ENCODE measurements around the gene BIRC2. TPM values are rescaled to one million over a fixed set of nuclear protein-coding genes. Genes with fewer than 3 reads are reported as not detected.

Gene BIRC2
- total RNA-seq, 1 donor: 76.0 TPM

DNA sequence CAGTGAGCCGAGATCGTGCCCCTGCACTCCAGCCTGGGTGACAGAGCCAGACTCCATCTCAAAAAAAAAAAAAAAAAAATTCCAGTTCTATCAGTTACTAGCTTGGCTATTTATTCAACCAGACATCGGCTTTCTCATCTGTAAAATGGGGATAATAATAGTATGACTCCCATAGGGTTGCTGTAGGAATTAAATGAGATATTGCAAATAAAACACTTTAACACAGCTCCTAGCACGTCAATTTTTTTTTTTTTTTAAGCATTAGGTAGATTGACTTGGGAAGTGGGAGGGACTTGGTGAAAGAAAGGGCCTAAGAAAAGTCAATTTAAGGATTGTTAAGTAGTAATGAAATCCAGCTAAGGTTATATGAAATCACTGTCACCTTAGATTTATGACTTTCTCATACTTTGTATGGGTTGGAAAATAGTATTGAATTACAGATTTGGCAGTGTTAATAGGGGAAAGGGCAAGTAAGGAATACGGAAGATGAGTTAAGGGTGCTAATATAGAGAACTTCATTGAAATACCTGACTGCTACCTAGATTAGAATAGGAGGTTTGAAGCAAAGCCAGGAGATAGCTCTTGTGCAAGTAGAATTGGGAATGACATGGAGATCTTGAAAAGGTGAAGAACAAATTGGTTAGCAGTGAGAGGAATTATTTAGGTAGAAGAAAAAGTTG is 28.8 kb downstream of the BIRC2 start:
- Histone ChIP-seq H2AFZ (ENCODE audit: low read length) (no peak overlapping the region), H3K27me3 (ENCODE audit: insufficient read depth, low read length) (no peaks in the 10 kb centered on the region), H3K9me3 (ENCODE audit: low read depth, low read length) (no peaks in the 10 kb centered on the region), H3K4me1 (ENCODE audit: insufficient read depth, low read length) (no peaks in the 10 kb centered on the region), H3K27ac (ENCODE audit: low read depth, low read length) (no peak overlapping the region), H4K20me1 (ENCODE audit: insufficient read depth, low read length) (peaks cover 4% of the 10 kb centered on the region), H3K4me2 (ENCODE audit: insufficient read depth, low read length) (no peak overlapping the region), H3K4me3 (ENCODE audit: insufficient read depth, low read length) (no peak overlapping the region), H3K36me3 (ENCODE audit: insufficient read depth, low read length) (peaks cover 25% of the 10 kb centered on the region), H3K79me2 (ENCODE audit: insufficient read depth, low read length) (peaks cover 33% of the 10 kb centered on the region)
- peak; percentile 37 for DNase-seq (ENCODE audit: insufficient read length, low spot score, missing footprints)
- TF ChIP-seq, protein P1, sequence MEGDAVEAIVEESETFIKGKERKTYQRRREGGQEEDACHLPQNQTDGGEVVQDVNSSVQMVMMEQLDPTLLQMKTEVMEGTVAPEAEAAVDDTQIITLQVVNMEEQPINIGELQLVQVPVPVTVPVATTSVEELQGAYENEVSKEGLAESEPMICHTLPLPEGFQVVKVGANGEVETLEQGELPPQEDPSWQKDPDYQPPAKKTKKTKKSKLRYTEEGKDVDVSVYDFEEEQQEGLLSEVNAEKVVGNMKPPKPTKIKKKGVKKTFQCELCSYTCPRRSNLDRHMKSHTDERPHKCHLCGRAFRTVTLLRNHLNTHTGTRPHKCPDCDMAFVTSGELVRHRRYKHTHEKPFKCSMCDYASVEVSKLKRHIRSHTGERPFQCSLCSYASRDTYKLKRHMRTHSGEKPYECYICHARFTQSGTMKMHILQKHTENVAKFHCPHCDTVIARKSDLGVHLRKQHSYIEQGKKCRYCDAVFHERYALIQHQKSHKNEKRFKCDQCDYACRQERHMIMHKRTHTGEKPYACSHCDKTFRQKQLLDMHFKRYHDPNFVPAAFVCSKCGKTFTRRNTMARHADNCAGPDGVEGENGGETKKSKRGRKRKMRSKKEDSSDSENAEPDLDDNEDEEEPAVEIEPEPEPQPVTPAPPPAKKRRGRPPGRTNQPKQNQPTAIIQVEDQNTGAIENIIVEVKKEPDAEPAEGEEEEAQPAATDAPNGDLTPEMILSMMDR (IDR thresholded peaks at IDR 0.05; ENCODE audit: extremely low read depth, low read depth, low read length): no peak

DNA sequence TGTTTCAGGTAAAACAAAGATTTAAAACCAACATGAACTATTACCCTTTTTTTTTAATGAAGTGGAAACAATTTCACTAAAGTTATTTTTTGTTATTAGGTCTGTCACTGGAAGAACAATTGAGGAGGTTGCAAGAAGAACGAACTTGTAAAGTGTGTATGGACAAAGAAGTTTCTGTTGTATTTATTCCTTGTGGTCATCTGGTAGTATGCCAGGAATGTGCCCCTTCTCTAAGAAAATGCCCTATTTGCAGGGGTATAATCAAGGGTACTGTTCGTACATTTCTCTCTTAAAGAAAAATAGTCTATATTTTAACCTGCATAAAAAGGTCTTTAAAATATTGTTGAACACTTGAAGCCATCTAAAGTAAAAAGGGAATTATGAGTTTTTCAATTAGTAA is 30.9 kb downstream of the BIRC2 start:
- Histone ChIP-seq H3K79me2 (ENCODE audit: insufficient read depth, low read length) (peaks cover 43% of the 10 kb centered on the region), H3K4me1 (ENCODE audit: insufficient read depth, low read length) (no peaks in the 10 kb centered on the region), H3K4me3 (ENCODE audit: insufficient read depth, low read length) (no peak overlapping the region), H2AFZ (ENCODE audit: low read length) (no peak overlapping the region), H3K27me3 (ENCODE audit: insufficient read depth, low read length) (no peaks in the 10 kb centered on the region), H3K27ac (ENCODE audit: low read depth, low read length) (no peak overlapping the region), H3K4me2 (ENCODE audit: insufficient read depth, low read length) (no peak overlapping the region), H4K20me1 (ENCODE audit: insufficient read depth, low read length) (peaks cover 4% of the 10 kb centered on the region), H3K9me3 (ENCODE audit: low read depth, low read length) (no peaks in the 10 kb centered on the region), H3K36me3 (ENCODE audit: insufficient read depth, low read length) (peaks cover 35% of the 10 kb centered on the region)
- TF ChIP-seq, protein P1 (IDR thresholded peaks at IDR 0.05; ENCODE audit: extremely low read depth, low read depth, low read length): no peak
- DNase-seq (ENCODE audit: insufficient read length, low spot score, missing footprints): no peak

DNA sequence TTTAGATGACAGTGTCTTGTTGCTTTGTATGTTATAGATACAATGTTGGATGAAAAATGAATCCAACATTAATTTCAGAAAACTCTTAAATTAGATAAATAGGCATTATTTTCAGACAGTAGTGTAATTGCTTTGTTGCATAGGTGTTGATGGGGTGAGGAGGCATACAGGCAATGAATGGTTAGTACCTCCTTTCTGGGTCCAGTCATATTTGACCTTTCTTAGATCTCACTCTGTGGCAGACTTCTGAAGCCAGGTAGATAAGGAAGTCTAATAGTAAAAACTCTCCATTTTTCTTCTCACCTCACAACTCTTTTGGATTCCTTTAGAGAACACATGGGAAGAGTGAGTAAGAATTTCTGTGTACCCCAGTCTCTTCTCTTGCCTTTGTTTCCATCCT is 31.8 kb downstream of the BIRC2 start:
- DNase-seq (ENCODE audit: insufficient read length, low spot score, missing footprints): no peak
- peaks cover 43% of the 10 kb centered on the region for H3K79me2 ChIP-seq (ENCODE audit: insufficient read depth, low read length)
- no peak overlapping the region for H3K27ac ChIP-seq (ENCODE audit: low read depth, low read length)
- peaks cover 4% of the 10 kb centered on the region for H4K20me1 ChIP-seq (ENCODE audit: insufficient read depth, low read length)
- TF ChIP-seq, protein P1 (IDR thresholded peaks at IDR 0.05; ENCODE audit: extremely low read depth, low read depth, low read length): no peak
- no peaks in the 10 kb centered on the region for H3K4me1 ChIP-seq (ENCODE audit: insufficient read depth, low read length)
- no peak overlapping the region for H3K4me3 ChIP-seq (ENCODE audit: insufficient read depth, low read length)
- no peak overlapping the region for H3K4me2 ChIP-seq (ENCODE audit: insufficient read depth, low read length)
- no peaks in the 10 kb centered on the region for H3K9me3 ChIP-seq (ENCODE audit: low read depth, low read length)
- H3K36me3 ChIP-seq (ENCODE audit: insufficient read depth, low read length): peaks cover 35% of the 10 kb centered on the region
- H2AFZ ChIP-seq (ENCODE audit: low read length): no peak overlapping the region
- no peaks in the 10 kb centered on the region for H3K27me3 ChIP-seq (ENCODE audit: insufficient read depth, low read length)

DNA sequence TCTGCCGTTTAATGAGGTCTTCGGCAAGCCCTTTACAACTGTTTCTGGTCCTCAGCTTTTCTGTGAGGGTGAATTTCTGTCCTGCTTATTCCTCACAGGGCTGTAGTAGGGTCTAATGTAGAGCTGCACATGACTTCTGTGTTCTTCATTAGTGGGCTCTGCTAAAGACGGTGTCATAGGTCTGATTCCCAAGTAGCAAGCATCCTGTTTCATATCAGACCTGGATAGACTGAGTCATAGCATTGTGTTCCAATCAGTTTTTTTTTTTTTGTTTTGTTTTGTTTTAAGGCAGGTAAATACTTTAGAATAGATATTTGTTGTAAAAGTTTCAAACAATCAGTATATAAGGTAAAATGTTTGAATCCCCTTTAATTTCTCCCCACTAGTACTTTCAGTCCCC is 35.4 kb downstream of the BIRC2 start:
- Histone ChIP-seq H3K27ac (ENCODE audit: low read depth, low read length) (no peak overlapping the region), H4K20me1 (ENCODE audit: insufficient read depth, low read length) (no peaks in the 10 kb centered on the region), H3K4me2 (ENCODE audit: insufficient read depth, low read length) (no peak overlapping the region), H3K4me3 (ENCODE audit: insufficient read depth, low read length) (no peak overlapping the region), H3K4me1 (ENCODE audit: insufficient read depth, low read length) (no peaks in the 10 kb centered on the region), H3K27me3 (ENCODE audit: insufficient read depth, low read length) (no peaks in the 10 kb centered on the region), H3K36me3 (ENCODE audit: insufficient read depth, low read length) (peaks cover 63% of the 10 kb centered on the region), H3K9me3 (ENCODE audit: low read depth, low read length) (no peaks in the 10 kb centered on the region), H2AFZ (ENCODE audit: low read length) (no peak overlapping the region), H3K79me2 (ENCODE audit: insufficient read depth, low read length) (peaks cover 30% of the 10 kb centered on the region)
- TF ChIP-seq, protein P1 (IDR thresholded peaks at IDR 0.05; ENCODE audit: extremely low read depth, low read depth, low read length): no peak
- no peak for DNase-seq (ENCODE audit: insufficient read length, low spot score, missing footprints)
